GM18519 (cell line): ENCODE measurements around the gene RPS8.
"Not testable (repeated sequence)": the region's sequence is repeated elsewhere in the genome, so short reads cannot be mapped to it uniquely, and the experiment has no call there.

Source experiments
- ATAC-seq: cut with Tn5 transposase; IDR thresholded peaks from one replicate; pipeline ENCODE4 v1.9.1; 2021; ENCODE audit warnings: mild to moderate bottlenecking, moderate library complexity; ENCODE audit not compliant: unreplicated experiment, low FRiP score

RPS8 gene

GRCh38 chr1:44775078-44775929 lies at the start of gene RPS8:
Gene RPS8, plus strand, starts transcription at chr1:44775540. Its CDS starts 57 bp downstream, at chr1:44775597.
- peak; percentile 74 for ATAC-seq

GRCh38 chr1:44730741-44731512 lies 44.4 kb upstream of the RPS8 start, which contains the start of gene RNU5D-1:
Gene RNU5D-1, minus strand, starts transcription at chr1:44731170.
- ATAC-seq, result peak; percentile 48

GRCh38 chr1:44733365-44733764 lies 42.0 kb upstream of the RPS8 start:
- no peak for ATAC-seq

DNA sequence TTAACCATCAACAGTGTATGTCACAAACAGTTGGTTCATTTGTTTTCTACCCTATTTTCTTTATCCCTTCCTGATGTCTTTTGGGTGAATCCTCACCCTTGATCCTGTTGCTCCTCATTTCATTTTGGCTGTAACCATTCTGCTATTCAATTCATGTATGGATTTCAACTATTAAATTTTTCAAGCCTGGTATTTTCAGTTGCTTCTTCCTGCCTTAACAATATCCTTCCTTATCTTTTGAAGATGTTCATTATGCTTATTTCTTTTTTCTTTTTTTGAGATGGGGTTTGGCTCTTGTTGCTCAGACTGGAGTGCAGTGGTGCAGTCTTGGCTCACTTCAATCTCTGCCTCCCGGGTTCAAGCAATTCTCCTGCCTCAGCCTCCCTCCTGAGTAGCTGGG lies 41.6 kb upstream of the RPS8 start:
- ATAC-seq, result no peak

DNA sequence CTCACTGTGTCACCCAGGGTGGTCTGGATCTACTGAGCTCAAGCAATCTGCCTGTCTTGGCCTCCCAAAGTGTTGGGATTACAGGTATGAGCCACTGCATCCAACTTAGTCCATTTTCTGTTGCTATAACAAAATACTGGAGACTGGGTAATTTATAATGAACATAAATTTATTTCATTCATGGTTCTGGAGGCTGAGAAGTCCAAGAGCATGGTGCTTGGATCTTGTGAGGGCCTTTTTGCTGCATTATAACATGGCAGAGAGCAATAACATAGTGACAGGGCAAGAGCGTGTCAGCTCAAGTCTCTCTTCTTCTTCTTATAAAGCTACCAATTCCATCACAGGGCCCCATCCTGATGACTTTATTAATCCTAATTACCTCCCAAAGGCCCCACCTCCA lies 39.3 kb upstream of the RPS8 start:
- no peak for ATAC-seq

GRCh38 chr1:44738953-44739306 lies 36.4 kb upstream of the RPS8 start:
- ATAC-seq, result not testable (repeated sequence)

GRCh38 chr1:44739307-44740178 lies 35.8 kb upstream of the RPS8 start, which contains the start of gene KIF2C:
Gene KIF2C, plus strand, starts transcription at chr1:44739837. Its CDS starts 96 bp downstream, at chr1:44739933.
- peak; percentile 87 for ATAC-seq

DNA sequence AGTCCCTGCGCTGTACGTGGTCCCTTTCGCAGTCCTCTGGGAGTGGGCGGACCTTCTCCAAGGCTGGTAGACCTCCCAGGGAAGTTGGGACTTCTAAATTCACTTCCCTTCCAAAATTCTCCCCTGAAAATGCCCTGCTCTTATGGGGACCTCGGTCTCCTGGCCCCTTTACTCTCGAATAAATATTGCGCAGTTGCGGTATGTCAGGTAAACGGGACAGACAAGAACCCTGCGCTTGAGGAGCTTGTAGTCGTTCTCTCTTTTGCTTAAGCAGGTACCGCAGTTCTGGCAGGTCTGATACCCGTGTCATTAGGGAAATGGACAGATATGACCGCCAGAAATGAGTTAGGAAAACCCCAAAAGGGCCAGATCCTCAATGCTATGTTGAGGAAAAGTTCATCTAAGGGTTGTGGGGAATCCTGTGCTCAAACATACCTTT lies 35.1 kb upstream of the RPS8 start:
- ATAC-seq, result no peak

DNA sequence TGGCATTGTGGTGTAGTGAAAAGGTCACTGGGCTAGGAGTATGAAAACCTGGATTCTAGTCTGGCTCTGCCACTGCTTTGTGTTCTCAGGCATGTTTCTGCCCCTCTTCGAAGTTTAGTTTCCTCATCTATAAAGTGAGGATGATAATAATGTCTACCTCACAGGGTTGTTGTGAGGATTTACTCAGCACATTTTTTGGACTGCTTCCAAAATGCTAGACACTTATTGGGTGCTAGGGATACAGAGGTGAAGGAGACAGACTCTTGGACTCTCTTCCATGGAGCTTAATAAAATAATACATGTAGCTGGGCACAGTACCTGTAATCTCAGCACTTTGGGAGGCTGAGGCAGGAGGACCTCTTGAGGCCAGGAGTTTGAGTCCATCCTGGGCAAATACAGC lies 32.1 kb upstream of the RPS8 start:
- no peak for ATAC-seq

- ATAC-seq, result no peak
Observed at GRCh38 chr1:44747878-44748277, 27.5 kb upstream of the RPS8 start.

DNA sequence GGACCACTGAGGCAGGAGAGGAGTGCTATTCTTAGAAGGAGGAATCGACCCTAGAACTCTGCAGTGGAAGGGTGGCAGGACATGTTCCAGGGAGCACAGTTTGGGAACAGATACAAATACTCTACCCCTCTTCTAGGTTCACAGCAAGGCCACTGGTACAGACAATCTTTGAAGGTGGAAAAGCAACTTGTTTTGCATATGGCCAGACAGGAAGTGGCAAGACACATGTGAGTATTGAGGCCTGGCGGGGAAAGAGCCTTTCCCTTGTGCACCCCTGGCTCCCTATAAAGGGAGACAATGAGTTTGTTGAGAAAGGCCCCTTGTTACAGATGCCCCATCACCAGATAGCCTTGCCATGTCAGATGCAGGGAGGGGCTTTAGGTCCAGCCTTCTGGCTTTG lies 17.9 kb upstream of the RPS8 start:
- no peak for ATAC-seq

DNA sequence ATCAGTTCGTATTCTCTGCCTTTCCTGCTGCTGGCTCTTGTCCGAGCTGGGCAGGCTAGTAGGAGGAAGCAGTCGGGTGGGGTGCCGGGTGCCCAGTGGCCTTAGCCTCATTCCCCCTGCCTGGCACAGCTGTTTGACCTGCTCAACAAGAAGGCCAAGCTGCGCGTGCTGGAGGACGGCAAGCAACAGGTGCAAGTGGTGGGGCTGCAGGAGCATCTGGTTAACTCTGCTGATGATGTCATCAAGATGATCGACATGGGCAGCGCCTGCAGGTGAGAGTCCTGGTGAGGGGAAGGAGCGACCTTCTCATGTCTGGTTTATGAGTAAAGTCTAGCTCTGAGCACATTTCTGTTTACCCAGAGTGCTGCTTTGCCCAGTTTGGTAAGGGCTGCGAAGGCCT lies 16.3 kb upstream of the RPS8 start:
- ATAC-seq, result no peak

DNA sequence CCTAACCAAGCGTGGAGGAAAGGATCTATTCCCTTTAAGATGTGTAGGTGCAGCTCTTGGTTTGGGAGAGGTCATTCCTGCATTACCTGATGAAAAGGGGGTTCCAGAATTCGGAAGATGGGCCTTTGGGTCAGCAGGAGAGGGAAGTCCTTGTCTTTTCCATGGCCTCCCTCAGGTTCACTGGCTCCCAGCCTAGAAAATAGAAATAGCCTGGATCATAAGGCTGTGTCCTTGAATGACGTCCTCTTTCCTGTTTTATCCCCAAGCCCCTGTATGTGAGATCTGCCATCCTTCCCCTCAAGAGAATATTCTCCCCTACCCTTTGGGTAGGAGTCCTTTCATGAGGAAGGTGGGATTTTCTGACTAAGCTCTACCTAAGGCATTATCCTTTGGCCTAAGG lies 14.5 kb upstream of the RPS8 start:
- ATAC-seq, result no peak

DNA sequence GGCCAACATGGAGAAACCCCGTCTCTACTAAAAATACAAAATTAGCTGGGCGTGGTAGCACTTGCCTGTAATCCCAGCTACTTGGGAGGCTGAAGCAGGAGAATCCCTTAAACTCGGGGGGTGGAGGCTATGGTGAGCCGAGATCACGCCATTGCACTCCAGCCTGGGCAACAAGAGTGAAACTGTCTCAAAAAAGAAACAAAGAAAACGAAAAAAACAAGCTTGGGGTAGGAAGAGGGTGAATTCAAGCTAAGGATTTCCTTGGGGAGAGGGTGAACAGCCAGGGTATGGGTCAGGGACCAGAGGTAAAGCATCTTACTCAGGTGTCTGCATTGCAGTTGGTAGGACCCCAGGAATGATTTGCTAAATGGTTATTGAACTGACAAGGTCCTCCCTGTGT lies 8.9 kb upstream of the RPS8 start:
- not testable (repeated sequence) for ATAC-seq

DNA sequence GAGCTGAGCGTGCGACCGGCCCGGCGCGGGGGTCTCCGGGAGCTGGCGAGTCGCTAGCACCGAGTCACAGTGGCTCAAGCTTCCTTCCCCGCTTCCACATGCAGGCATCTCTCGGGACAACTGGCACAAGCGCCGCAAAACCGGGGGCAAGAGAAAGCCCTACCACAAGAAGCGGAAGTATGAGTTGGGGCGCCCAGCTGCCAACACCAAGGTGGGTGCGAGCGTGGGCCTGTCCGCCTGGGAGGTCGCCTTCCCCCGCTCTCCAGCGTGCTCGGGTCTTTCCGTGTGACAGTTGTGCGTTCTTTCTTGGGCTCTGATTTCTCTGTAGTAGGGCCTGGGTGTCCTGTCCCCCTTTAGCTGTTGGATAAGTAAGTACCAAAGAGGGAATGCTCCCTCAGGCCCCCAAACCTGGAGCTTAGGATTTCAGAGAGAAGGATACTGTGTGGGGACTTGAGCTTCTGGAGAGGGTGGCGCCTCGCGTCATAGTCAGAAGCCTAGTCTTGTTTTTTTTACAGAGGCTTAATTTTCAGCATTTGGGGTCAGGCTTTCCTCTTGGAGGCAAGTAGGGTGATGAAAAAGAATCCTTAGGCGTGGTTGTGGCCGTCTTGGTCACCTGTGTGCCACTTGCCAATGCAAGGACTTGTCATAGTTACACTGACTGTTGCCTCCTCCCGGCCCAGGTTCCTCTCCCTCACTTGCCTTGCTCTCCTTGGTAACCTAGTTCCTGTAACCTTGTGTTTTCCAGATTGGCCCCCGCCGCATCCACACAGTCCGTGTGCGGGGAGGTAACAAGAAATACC lies 790 bp downstream of the RPS8 start:
- no peak for ATAC-seq

GRCh38 chr1:44776730-44777068 lies 1.4 kb downstream of the RPS8 start:
- no peak for ATAC-seq

DNA sequence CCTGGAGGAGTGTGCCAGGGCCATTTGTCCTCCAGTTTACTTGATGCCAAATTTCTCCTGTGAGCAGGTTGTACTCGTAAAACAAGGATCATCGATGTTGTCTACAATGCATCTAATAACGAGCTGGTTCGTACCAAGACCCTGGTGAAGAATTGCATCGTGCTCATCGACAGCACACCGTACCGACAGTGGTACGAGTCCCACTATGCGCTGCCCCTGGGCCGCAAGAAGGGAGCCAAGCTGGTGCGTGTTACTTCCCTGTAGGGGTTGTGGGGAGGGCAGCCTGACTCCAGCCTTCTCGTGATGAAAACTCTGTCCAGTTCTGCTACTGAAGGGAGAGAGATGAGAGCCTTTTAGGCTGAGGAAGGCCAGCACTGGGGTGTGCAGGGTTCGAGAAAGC lies 2.2 kb downstream of the RPS8 start:
- ATAC-seq, result no peak

DNA sequence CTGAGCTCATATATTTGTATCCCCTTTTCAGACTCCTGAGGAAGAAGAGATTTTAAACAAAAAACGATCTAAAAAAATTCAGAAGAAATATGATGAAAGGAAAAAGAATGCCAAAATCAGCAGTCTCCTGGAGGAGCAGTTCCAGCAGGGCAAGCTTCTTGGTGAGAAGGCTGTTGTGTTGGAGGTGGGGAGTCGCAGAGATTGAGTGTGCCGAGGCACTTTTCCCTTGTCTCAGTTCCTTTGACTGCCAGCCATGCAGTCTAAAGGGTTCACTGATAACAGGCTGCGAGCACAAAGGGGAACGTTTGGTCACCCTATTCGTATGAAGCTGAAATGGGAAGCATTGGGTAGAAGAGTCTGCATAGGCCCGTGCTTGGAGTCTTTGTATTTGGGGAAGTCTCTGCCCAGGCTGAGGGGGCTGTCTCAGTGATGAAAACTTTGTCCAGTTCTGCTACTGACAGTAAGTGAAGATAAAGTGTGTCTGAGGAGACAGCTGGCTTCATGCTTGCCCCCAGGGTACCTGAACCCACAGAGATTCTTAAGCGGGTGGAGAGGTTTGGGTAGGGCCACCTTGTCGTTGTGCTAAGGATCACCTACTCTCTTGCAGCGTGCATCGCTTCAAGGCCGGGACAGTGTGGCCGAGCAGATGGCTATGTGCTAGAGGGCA lies 2.8 kb downstream of the RPS8 start:
- no peak for ATAC-seq
